OCI-M2 (cell line): ENCODE results near the gene CCAR1.
"Not testable (repeated sequence)": the region's sequence is repeated elsewhere in the genome, so short reads cannot be mapped to it uniquely, and the experiment has no call there.

Experiments used
- DNase-seq: peaks from one replicate; lab custom pipeline; 2025; ENCODE audit not compliant: unreplicated experiment; lab: John Stamatoyannopoulos, UW

CCAR1 gene

GRCh38 chr10:68720793-68721672, at the start of gene CCAR1:
CCAR1 (plus strand) TSS chr10:68721239; CDS start chr10:68722505, 1,266 bp downstream.
- peak; percentile 84 for DNase-seq

GRCh38 chr10:68684413-68684812, 36.6 kb upstream of the CCAR1 start:
- DNase-seq = no peak

DNA sequence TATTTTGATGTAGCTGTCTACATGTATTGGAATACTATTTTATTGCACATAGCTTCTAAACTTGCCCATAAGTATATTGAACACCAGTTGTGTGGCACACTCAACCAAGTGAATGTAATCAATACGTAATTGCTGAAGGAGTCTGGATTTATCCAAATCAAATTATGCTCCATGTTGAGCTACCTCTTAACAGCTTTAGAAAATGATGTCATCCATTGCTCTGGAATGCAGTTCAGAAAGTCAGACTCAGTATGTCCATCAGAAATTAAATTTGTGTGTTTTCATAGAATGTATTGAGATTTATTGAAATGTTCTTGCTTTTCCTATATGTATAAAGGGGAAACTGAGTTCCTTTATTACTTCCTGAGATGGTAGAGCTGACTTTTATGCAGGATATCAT, 25.0 kb upstream of the CCAR1 start:
- no peak for DNase-seq

GRCh38 chr10:68697106-68697505, 23.9 kb upstream of the CCAR1 start:
- no peak for DNase-seq

GRCh38 chr10:68700197-68700596, 20.8 kb upstream of the CCAR1 start:
- no peak for DNase-seq

DNA sequence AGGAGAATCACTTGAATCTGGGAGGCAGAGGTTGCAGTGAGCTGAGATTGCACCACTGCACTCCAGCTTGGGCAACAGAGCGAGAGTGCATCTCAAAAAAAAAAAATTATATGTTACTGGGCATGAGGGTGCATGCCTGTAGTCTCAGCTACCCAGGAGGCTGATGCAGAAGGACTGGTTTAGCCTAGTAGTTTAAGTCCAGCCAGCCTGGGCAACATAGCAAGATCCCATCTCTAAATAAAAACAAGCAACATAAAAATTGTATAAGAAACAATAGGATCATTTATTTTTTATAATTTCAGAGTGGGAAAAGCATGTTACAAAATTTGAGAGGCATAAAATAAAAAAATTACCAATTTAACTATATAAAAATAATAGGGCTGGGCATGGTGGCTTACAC, 15.5 kb upstream of the CCAR1 start:
- DNase-seq = no peak

DNA sequence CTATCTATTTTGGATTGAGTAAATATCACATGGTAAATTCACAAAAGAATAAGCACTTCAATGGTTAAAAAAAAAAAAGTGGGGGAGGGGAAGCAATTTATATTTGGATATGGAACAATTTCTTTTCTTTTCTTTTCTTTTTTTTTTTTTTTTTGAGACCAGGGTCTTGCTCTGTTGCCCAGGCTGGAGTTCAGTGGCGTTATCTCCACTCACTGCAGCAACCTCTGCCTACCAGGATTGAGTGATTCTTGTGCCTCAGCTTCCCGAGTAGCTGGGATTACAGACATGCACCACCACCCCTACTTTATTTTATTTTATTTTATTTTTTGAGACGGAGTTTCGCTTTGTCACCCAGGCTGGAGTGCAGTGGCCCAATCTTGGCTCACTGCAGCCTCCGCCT, 12.1 kb upstream of the CCAR1 start:
- DNase-seq = not testable (repeated sequence)

DNA sequence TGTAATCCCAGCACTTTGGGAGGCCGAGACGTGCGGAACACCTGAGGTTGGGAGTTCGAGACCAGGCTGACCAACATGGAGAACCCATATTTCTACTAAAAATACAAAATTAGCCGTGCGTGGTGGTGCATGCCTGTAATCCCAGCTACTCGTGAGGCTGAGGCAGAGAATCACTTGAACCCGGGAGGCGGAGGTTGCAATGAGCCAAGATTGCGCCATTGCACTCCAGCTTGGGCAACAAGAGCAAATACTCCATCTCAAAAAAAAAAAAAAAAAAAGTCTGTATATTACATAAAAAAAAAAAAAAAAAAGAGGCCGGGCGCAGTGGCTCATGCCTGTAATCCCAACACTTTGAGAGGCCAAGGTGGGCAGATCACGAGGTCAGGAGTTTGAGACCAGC, 8.0 kb upstream of the CCAR1 start:
- DNase-seq = not testable (repeated sequence)

- no peak for DNase-seq
These were observed 3.6 kb upstream of the CCAR1 start for GRCh38 chr10:68717435-68717834.

- no peak for DNase-seq
These were observed 765 bp downstream of the CCAR1 start for GRCh38 chr10:68721673-68722335.

DNA sequence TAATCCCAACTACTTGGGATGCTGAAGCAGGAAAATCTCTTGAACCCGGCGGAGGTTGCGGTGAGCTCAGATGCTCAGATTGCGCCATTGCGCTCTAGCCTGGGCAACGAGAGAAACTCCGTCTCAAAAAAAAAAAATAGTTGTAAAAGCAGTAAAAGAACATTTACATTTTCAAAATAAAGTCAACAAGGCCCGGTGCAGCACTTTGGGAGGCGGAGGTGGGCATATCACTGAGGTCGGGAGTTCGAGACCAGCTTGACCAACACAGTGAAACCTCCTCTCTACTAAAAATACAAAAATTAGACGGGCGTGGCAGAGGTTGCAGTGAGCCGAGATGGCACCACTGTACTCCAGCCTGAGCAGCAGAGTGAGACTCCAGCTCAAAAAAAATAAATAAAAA, 4.0 kb downstream of the CCAR1 start:
- DNase-seq = no peak

DNA sequence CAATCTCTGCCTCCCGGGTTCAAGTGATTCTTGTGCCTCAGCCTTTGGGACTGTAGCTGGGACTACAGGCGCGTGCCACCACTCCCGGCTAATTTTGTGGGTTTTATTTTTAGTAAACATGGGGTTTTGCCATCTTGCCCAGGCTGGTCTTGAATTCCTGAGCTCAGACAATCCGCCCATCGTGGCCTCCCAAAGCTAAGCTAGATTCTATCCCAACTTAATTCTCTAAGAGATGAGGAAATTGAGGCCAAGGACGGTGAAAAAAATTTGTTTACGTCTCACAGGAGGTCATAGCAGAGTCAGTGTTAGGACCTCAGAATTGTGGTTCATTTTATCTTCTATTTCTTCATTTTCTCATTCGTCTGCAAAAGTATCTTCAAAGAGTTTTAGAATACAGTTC, 6.1 kb downstream of the CCAR1 start:
- no peak for DNase-seq

GRCh38 chr10:68732651-68733050, 11.6 kb downstream of the CCAR1 start:
- no peak for DNase-seq

GRCh38 chr10:68734349-68734748, 13.3 kb downstream of the CCAR1 start:
- DNase-seq = no peak

- no peak for DNase-seq
These were observed 14.1 kb downstream of the CCAR1 start for GRCh38 chr10:68735119-68735518.

DNA sequence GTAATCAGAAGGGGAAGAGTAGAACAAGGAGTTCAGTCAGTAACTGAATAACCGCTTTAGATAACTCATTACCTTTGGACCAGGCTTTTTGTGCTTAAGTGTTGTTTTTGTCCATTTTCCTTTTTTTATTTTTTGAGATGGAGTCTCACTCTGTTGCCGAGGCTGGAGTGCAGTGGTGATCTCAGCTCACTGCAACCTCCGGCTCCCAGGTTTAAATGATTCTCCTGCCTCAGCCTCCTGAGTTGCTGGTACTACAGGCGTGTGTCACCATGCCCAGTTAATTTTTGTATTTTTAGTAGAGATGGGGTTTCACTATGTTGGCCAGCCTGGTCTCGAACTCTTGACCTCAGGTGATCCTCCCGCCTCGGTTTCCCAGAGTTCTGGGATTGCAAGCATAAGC, 14.7 kb downstream of the CCAR1 start:
- not testable (repeated sequence) for DNase-seq

- DNase-seq = not testable (repeated sequence)
These were observed 19.6 kb downstream of the CCAR1 start for GRCh38 chr10:68740676-68741075.

DNA sequence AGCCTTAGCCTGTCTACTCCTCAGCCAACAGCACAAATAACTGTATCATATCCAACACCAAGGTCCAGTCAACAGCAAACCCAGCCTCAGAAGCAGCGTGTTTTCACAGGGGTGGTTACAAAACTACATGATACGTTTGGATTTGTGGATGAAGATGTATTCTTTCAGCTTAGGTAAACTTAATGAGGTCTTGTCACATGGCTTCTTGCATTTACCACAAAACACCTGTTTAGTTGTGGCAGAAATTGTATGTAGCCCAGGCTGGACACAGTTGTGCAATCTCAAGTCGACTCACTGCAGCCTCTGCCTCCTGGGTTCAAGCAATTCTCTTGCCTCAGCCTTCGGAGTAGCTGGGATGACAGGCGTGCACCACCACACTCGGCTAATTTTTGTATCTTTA, 21.4 kb downstream of the CCAR1 start:
- no peak for DNase-seq

DNA sequence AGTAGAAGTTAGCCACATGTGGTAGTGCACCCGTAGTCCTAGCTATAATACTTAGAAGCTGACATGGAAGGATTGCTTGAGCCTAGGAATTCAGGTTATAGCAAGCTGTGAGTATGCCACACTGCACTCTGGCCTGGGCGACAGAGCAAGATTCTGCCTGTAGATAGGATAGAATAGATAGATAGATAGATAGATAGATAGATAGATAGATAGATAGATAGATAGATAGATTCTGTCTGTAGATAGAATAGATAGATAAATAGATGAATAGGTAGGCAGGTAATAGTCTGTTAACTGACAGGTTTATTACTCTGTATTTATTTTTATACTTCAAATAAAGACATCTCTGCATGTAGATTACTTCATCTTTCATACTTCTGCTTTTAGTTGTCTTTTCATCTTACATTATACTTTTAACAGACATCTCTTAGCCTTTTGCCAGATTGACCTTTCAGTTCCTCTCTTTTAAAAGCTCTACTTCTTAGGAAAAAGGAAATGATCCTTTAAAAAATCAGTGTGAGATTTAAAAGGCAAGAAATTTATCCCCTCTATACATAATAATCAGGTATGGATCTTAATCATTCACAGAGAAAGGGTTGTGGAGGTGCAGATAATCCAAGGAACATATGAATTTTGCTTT, 31.8 kb downstream of the CCAR1 start:
- DNase-seq = no peak

GRCh38 chr10:68756246-68756645, 35.2 kb downstream of the CCAR1 start:
- DNase-seq = no peak

- DNase-seq = no peak
These were observed 35.7 kb downstream of the CCAR1 start for GRCh38 chr10:68756766-68757165.
